Endothelial cell of umbilical vein (primary cell): Measurements from ENCODE around the gene PYHIN1. TPM values are rescaled to one million over a fixed set of nuclear protein-coding genes. Genes with fewer than 3 reads are reported as not detected.
"Not testable (repeated sequence)": the region's sequence is repeated elsewhere in the genome, so short reads cannot be mapped to it uniquely, and the experiment has no call there.

ENCODE experiments used
- BruUV-seq: library from RNA; stranded (reverse); fragments of 400-500 nt; replicated peaks from 2 replicates; lab custom pipeline; 2021; lab: Mats Ljungman, UMichigan
- CTCF ChIA-PET: fragments of 300-600, 350-600 bp; sonication (Branson Sonifier 250); formaldehyde crosslinking; loops from one replicate; lab custom pipeline; 2021; ENCODE audit warnings: antibody characterized with exemption, inconsistent platforms; lab: Charles Lee
- POLR2A ChIA-PET: fragments of 300-600, 350-600 bp; sonication (Branson Sonifier 250); formaldehyde crosslinking; loops from one replicate; lab custom pipeline; 2021; ENCODE audit warnings: antibody characterized with exemption, inconsistent platforms; lab: Charles Lee
- DNase-seq: peaks from one replicate; pipeline ENCODE4 v3.0.0-alpha.2; 2011; ENCODE audit warnings: low read depth, low spot score
- FAIRE-seq: peaks from 2 replicates; lab custom pipeline; 2011; peaks lifted over from hg19 to GRCh38; lab: Jason Lieb, UNC
- H2AFZ ChIP-seq: 2 replicates; pipeline ENCODE4 v1.6.0; 2012; ENCODE audit warnings: low read depth, low read length, control low read depth, inconsistent platforms
- H3K27ac ChIP-seq: 2 replicates; pipeline ENCODE4 v1.5.1; 2011; ENCODE audit warnings: low read depth, mild to moderate bottlenecking, control low read depth, low read length, moderate library complexity; ENCODE audit not compliant: insufficient read depth
- H3K27me3 ChIP-seq, 2 experiments: 2 replicates each; pipeline versions ENCODE4 v1.6.0 to v1.6.1; 2011; ENCODE audit warnings: low read length in 2 of 2, mixed read lengths in 1 of 2; ENCODE audit not compliant: control insufficient read depth in 2 of 2, insufficient read depth in 2 of 2
- H3K36me3 ChIP-seq, 2 experiments: 2 replicates in 1 of 2; 3 replicates in 1 of 2; pipeline ENCODE4 v1.5.1; 2011; ENCODE audit warnings: low read length in 2 of 2, mild to moderate bottlenecking in 1 of 2, moderate library complexity in 1 of 2; ENCODE audit not compliant: control insufficient read depth in 2 of 2, insufficient read depth in 2 of 2; ENCODE audit errors: extremely low read depth in 1 of 2
- H3K4me1 ChIP-seq: 3 replicates; pipeline ENCODE4 v1.5.1; 2011; ENCODE audit warnings: mild to moderate bottlenecking, low read length; ENCODE audit not compliant: control insufficient read depth, insufficient read depth; ENCODE audit errors: extremely low read depth
- H3K4me2 ChIP-seq: 2 replicates; pipeline ENCODE4 v1.6.1; 2011; ENCODE audit warnings: low read length, control low read depth, mixed read lengths; ENCODE audit not compliant: insufficient read depth
- H3K4me3 ChIP-seq, 3 experiments: fragments of 200-600 bp in 1 of 3; sonication (generic), shearing (Covaris generic) in 1 of 3; replicated peaks in 1 of 3; 2 replicates each; pipeline ENCODE4 v1.5.1; 2011 to 2016; ENCODE audit warnings: control low read depth in 3 of 3, low read length in 3 of 3, mild to moderate bottlenecking in 2 of 3, inconsistent platforms in 1 of 3, low read depth in 1 of 3, moderate library complexity in 1 of 3; ENCODE audit not compliant: insufficient read depth in 1 of 3
- H3K79me2 ChIP-seq: 2 replicates; pipeline ENCODE4 v1.6.0; 2012; ENCODE audit warnings: low read length, inconsistent platforms; ENCODE audit not compliant: control insufficient read depth, insufficient read depth
- H3K9ac ChIP-seq: replicated peaks from 2 replicates; pipeline ENCODE3; 2011; ENCODE audit warnings: low read length, control low read depth; ENCODE audit not compliant: insufficient read depth; ENCODE audit errors: extremely low read depth
- H3K9me1 ChIP-seq: replicated peaks from 3 replicates; pipeline ENCODE4 v1.6.0; 2011; ENCODE audit warnings: mild to moderate bottlenecking, low read length; ENCODE audit not compliant: control insufficient read depth, insufficient read depth; ENCODE audit errors: extremely low read depth
- H3K9me3 ChIP-seq: replicated peaks from 2 replicates; pipeline ENCODE4 v1.5.1; 2012; ENCODE audit warnings: low read length, inconsistent platforms; ENCODE audit not compliant: control insufficient read depth, insufficient read depth
- H4K20me1 ChIP-seq: replicated peaks from 2 replicates; pipeline ENCODE3; 2011; ENCODE audit warnings: mild to moderate bottlenecking, low read length; ENCODE audit not compliant: control insufficient read depth, insufficient read depth; ENCODE audit errors: extremely low read depth
- EZH2 ChIP-seq: IDR thresholded peaks from 2 replicates; pipeline ENCODE4 v1.6.1; 2012; ENCODE audit warnings: borderline replicate concordance, low read depth, mild to moderate bottlenecking, moderate library complexity, low read length, inconsistent platforms; ENCODE audit not compliant: severe bottlenecking
- FOS ChIP-seq: IDR thresholded peaks from 2 replicates; pipeline ENCODE4 v1.6.1; 2011; ENCODE audit warnings: mild to moderate bottlenecking, low read length, moderate library complexity, borderline replicate concordance; ENCODE audit not compliant: insufficient read depth
- GATA2 ChIP-seq: IDR thresholded peaks from 2 replicates; pipeline ENCODE4 v1.7.0; 2011; ENCODE audit warnings: low read depth, mild to moderate bottlenecking, moderate library complexity, mixed read lengths, low read length; ENCODE audit not compliant: insufficient read length, insufficient read depth
- JUN ChIP-seq: IDR thresholded peaks from 2 replicates; pipeline ENCODE4 v1.6.1; 2011; ENCODE audit warnings: borderline replicate concordance, low read depth; ENCODE audit not compliant: insufficient read length, insufficient read depth
- MYC ChIP-seq: IDR thresholded peaks from one replicate; pipeline ENCODE4 v1.6.1; 2011; ENCODE audit warnings: mild to moderate bottlenecking, low read depth, low read length
- POLR2A ChIP-seq: IDR thresholded peaks from 2 replicates; pipeline ENCODE4 v1.6.1; 2012; ENCODE audit warnings: low read depth, mild to moderate bottlenecking, control low read depth, low read length
- POLR2AphosphoS5 ChIP-seq: IDR thresholded peaks from 2 replicates; pipeline ENCODE4 v1.6.1; 2012; ENCODE audit warnings: low read depth, mild to moderate bottlenecking, control low read depth, low read length, moderate library complexity; ENCODE audit not compliant: insufficient read depth
- dilution Hi-C: fragments of 300-500 bp; cut with MboI; formaldehyde crosslinking; loops from one replicate; pipeline ENCODE4 v1.15.0; 2019; ENCODE audit warnings: low sequenced_read_pairs; ENCODE audit not compliant: extremely low pct_ligation_motif_present
- intact Hi-C: fragments of 100-400 bp; cut with micrococcal nuclease; formaldehyde crosslinking; loops from one replicate; pipeline ENCODE4 v1.10.0; 2022
- polyA plus RNA-seq, 4 experiments: library from polyadenylated mRNA; depleted of rRNA in 3 of 4; stranded (reverse) in 3 of 4; unstranded in 1 of 4; fragments of >200 nt; gene quantifications; 2 replicates each; pipeline versions ENCODE4 v1.2.1 to v1.2.3, GENCODE V29; 2011 to 2012; ENCODE audit warnings: missing spikeins in 1 of 4
- total RNA-seq: library from RNA; stranded (reverse); gene quantifications from 2 replicates; pipeline ENCODE4 v1.2.3, GENCODE V29; 2021
- TF ChIP-seq, protein P1 (sequence below), 2 donors: IDR thresholded peaks; 1 replicate in 1 of 2; 2 replicates in 1 of 2; pipeline ENCODE4 v1.5.1; 2011; ENCODE audit warnings: low read length in 2 of 2, mild to moderate bottlenecking in 2 of 2, moderate library complexity in 2 of 2, control low read depth in 1 of 2, inconsistent platforms in 1 of 2, low read depth in 1 of 2; ENCODE audit not compliant: insufficient read depth in 1 of 2; ENCODE audit errors: extremely low read depth in 1 of 2
- TF ChIP-seq, protein P2 (sequence below): IDR thresholded peaks from 2 replicates; pipeline ENCODE4 v1.6.1; 2011; ENCODE audit not compliant: insufficient read depth, insufficient read length

Gene PYHIN1
- total and polyA plus RNA-seq, 2 donors (not counting 3 experiments of a cell fraction or from before 2014, with no cell fraction given), result not detected

DNA sequence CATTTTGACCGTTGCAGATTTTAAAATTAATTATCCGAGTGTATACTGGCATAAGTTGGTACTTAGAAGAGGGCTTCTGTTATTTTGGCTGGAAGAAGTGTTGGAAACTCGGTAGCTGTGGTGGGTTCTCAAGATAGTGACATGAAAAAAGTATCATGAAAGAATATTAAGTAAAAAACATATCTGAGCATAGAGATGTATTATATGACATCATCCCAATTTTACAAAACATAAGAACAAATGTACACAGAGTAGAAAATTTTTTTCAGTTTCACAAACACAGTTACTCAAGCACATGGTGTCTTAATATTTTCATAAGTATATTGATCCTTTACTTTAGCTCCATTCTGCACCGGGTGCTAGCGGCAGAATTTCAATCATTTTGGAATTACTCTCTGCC is 79.0 kb downstream of the PYHIN1 start:
- Histone ChIP-seq H3K27me3 (no peaks in the 10 kb centered on the region), H4K20me1 (no peaks in the 10 kb centered on the region), H2AFZ (no peak overlapping the region), H3K36me3 (no peaks in the 10 kb centered on the region), H3K9me1 (no peaks in the 10 kb centered on the region), H3K4me1 (peaks cover 43% of the 10 kb centered on the region), H3K4me2 (peak overlapping the region; percentile 99), H3K9me3 (no peaks in the 10 kb centered on the region), H3K79me2 (peaks cover 52% of the 10 kb centered on the region), H3K27ac (peak overlapping the region; percentile 86), H3K9ac (peak overlapping the region; percentile 99), H3K4me3 (peak overlapping the region; percentile 56 to 99 (median 99))
- POLR2A ChIA-PET, result interaction anchor here (1.8 kb wide), 1 partner anchor 10 kb away, joined by 12 read pairs; no protein-coding TSS in a partner anchor
- intact Hi-C loops (loop anchor here (5.0 to 10.0 kb wide), 2 partner anchors 584 to 912 kb away; no protein-coding TSS in a partner anchor), dilution Hi-C loops (no loop called here)
- BruUV-seq, result no TSS peak
- FAIRE-seq (no peak), DNase-seq (no peak)
- TF ChIP-seq, protein P1, sequence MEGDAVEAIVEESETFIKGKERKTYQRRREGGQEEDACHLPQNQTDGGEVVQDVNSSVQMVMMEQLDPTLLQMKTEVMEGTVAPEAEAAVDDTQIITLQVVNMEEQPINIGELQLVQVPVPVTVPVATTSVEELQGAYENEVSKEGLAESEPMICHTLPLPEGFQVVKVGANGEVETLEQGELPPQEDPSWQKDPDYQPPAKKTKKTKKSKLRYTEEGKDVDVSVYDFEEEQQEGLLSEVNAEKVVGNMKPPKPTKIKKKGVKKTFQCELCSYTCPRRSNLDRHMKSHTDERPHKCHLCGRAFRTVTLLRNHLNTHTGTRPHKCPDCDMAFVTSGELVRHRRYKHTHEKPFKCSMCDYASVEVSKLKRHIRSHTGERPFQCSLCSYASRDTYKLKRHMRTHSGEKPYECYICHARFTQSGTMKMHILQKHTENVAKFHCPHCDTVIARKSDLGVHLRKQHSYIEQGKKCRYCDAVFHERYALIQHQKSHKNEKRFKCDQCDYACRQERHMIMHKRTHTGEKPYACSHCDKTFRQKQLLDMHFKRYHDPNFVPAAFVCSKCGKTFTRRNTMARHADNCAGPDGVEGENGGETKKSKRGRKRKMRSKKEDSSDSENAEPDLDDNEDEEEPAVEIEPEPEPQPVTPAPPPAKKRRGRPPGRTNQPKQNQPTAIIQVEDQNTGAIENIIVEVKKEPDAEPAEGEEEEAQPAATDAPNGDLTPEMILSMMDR (IDR thresholded peaks at IDR 0.05; ENCODE audit: extremely low read depth in 1 of 2, insufficient read depth in 1 of 2, low read depth in 1 of 2, low read length in 2 of 2), result no peak
- TF ChIP-seq EZH2 (no peak), POLR2A (no peak), POLR2AphosphoS5 (no peak), FOS (no peak), MYC (no peak), GATA2 (no peak), JUN (no peak)
- TF ChIP-seq, protein P2, sequence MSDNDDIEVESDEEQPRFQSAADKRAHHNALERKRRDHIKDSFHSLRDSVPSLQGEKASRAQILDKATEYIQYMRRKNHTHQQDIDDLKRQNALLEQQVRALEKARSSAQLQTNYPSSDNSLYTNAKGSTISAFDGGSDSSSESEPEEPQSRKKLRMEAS, result no peak
- CTCF ChIA-PET, result interaction anchor here (1.0 to 2.9 kb wide), 4 partner anchors 10 to 886 kb away, joined by 3 to 18 read pairs (median 6); no protein-coding TSS in a partner anchor

DNA sequence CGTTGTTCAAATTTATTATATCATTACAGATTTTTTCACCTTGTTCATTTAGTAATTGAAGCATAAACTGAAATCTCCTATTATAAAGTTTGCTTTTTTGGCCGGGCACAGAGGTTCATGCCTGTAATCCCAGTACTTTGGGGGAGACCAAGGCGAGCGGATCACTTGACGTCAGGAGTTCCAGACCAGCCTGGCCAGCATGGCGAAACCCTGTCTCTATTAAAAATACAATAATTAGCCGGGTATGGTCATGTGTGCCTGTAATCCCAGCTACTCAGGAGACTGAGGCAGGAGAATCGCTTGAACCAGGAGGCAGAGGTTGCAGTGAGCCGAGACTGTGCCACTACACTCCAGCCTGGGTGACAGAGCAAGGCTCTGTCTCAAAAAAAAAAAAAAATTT is 79.6 kb downstream of the PYHIN1 start:
- CTCF ChIA-PET, result interaction anchor here (2.9 kb wide), 1 partner anchor 11 kb away, joined by 18 read pairs; no protein-coding TSS in a partner anchor
- Histone ChIP-seq H3K79me2 (peaks cover 52% of the 10 kb centered on the region), H3K4me2 (peak overlapping the region; percentile 99), H3K27ac (peak overlapping the region; percentile 86), H3K9ac (peak overlapping the region; percentile 99), H3K4me3 (peak overlapping the region; percentile 56 to 99 (median 99)), H3K4me1 (peaks cover 48% of the 10 kb centered on the region)
- DNase-seq, result peak; percentile 21
- intact Hi-C loops, result loop anchor here (5.0 to 10.0 kb wide), 2 partner anchors 584 to 911 kb away; no protein-coding TSS in a partner anchor
- H2AFZ ChIP-seq, H3K9me3 ChIP-seq, dilution Hi-C loops, FAIRE-seq, H3K27me3 ChIP-seq, BruUV-seq, H3K36me3 ChIP-seq, H3K9me1 ChIP-seq, H4K20me1 ChIP-seq: not testable (repeated sequence)
- POLR2A ChIA-PET, result interaction anchor here (1.8 kb wide), 1 partner anchor 11 kb away, joined by 12 read pairs; no protein-coding TSS in a partner anchor
